IMR-90 (cell line): ENCODE measurements around the gene VASH1. TPM values are rescaled to one million over a fixed set of nuclear protein-coding genes. Genes with fewer than 3 reads are reported as not detected.

Experiments
- ATAC-seq: fragments of 200-7000 bp; cut with Tn5 transposase; 2 replicates; pipeline ENCODE4 v1.9.1; 2020; ENCODE audit warnings: low read depth, mild to moderate bottlenecking, moderate library complexity
- BruUV-seq: library from RNA; stranded (reverse); fragments of 400-500 nt; replicated peaks from 2 replicates; lab custom pipeline; 2021; lab: Mats Ljungman, UMichigan
- CTCF ChIA-PET: fragments of 300-600 bp; formaldehyde crosslinking; extraction: SDS; loops from one replicate; lab custom pipeline; 2021; ENCODE audit warnings: antibody characterized with exemption; lab: Yijun Ruan, JAX
- POLR2A ChIA-PET: fragments of 300-600 bp; sonication (Branson Sonifier 250); formaldehyde crosslinking; loops from one replicate; lab custom pipeline; 2022; ENCODE audit warnings: antibody characterized with exemption; ENCODE audit not compliant: unreplicated experiment; lab: Charles Lee
- DNase-seq: peaks from one replicate; pipeline ENCODE4 v3.0.0; 2013
- H2AFZ ChIP-seq: replicated peaks from 2 replicates; pipeline ENCODE3; 2013; ENCODE audit warnings: low read length, mild to moderate bottlenecking; ENCODE audit not compliant: poor library complexity
- H2AK5ac ChIP-seq: 2 replicates; pipeline ENCODE4 v1.6.1; 2013; ENCODE audit warnings: low read depth, low read length, inconsistent platforms
- H2AK9ac ChIP-seq: replicated peaks from 2 replicates; pipeline ENCODE3; 2013; ENCODE audit warnings: mild to moderate bottlenecking, low read depth, low read length, moderate library complexity; ENCODE audit not compliant: poor library complexity
- H2BK120ac ChIP-seq: 2 replicates; pipeline ENCODE4 v1.6.1; 2013; ENCODE audit warnings: low read depth, low read length, inconsistent platforms
- H2BK15ac ChIP-seq: 3 replicates; pipeline ENCODE4 v1.6.1; 2013; ENCODE audit warnings: low read depth, low read length, inconsistent platforms
- H2BK20ac ChIP-seq: 2 replicates; pipeline ENCODE4 v1.6.1; 2013; ENCODE audit warnings: low read depth, mild to moderate bottlenecking, inconsistent platforms, low read length, moderate library complexity
- H2BK5ac ChIP-seq: 2 replicates; pipeline ENCODE4 v1.6.1; 2013; ENCODE audit warnings: mild to moderate bottlenecking, low read depth, low read length, inconsistent platforms; ENCODE audit not compliant: poor library complexity, severe bottlenecking
- H3K14ac ChIP-seq: replicated peaks from 2 replicates; pipeline ENCODE4 v1.6.1; 2013; ENCODE audit warnings: low read depth, low read length, inconsistent platforms
- H3K18ac ChIP-seq: 2 replicates; pipeline ENCODE4 v1.6.1; 2013; ENCODE audit warnings: low read depth, low read length, control low read depth
- H3K23ac ChIP-seq: 2 replicates; pipeline ENCODE4 v1.6.1; 2013; ENCODE audit warnings: low read depth, low read length, inconsistent platforms
- H3K27ac ChIP-seq: 2 replicates; pipeline ENCODE4 v1.5.1; 2013; ENCODE audit warnings: mild to moderate bottlenecking, control low read depth, low read length; ENCODE audit not compliant: insufficient read depth
- H3K27me3 ChIP-seq: 2 replicates; pipeline ENCODE4 v1.6.1; 2013; ENCODE audit warnings: low read length; ENCODE audit not compliant: control insufficient read depth, insufficient read depth
- H3K36me3 ChIP-seq: 2 replicates; pipeline ENCODE4 v1.6.1; 2013; ENCODE audit warnings: low read length, mixed read lengths; ENCODE audit not compliant: control insufficient read depth, insufficient read depth
- H3K4ac ChIP-seq: 2 replicates; pipeline ENCODE4 v1.6.1; 2013; ENCODE audit warnings: low read depth, low read length, inconsistent platforms
- H3K4me1 ChIP-seq: 2 replicates; pipeline ENCODE4 v1.6.1; 2013; ENCODE audit warnings: low read length, mixed read lengths; ENCODE audit not compliant: control insufficient read depth, insufficient read depth
- H3K4me2 ChIP-seq: 2 replicates; pipeline ENCODE4 v1.6.1; 2013; ENCODE audit warnings: low read depth, mild to moderate bottlenecking, control low read depth, low read length, moderate library complexity
- H3K4me3 ChIP-seq: 2 replicates; pipeline ENCODE4 v1.5.1; 2013; ENCODE audit warnings: low read depth, mild to moderate bottlenecking, control low read depth, low read length, moderate library complexity; ENCODE audit not compliant: insufficient read depth
- H3K56ac ChIP-seq: 2 replicates; pipeline ENCODE4 v1.6.1; 2013; ENCODE audit warnings: low read length, inconsistent platforms; ENCODE audit not compliant: insufficient read depth; ENCODE audit errors: extremely low read depth
- H3K79me1 ChIP-seq, 2 experiments: 2 replicates each; pipeline ENCODE4 v1.6.1; 2013; ENCODE audit warnings: low read length in 2 of 2, inconsistent platforms in 1 of 2, low read depth in 1 of 2
- H3K9ac ChIP-seq: 2 replicates; pipeline ENCODE4 v1.6.1; 2013; ENCODE audit warnings: low read depth, low read length, control low read depth
- H3K9me1 ChIP-seq: 2 replicates; pipeline ENCODE4 v1.6.1; 2013; ENCODE audit warnings: low read length, inconsistent platforms; ENCODE audit not compliant: insufficient read depth
- H3K9me3 ChIP-seq: 2 replicates; pipeline ENCODE4 v1.6.1; 2013; ENCODE audit warnings: low read length; ENCODE audit not compliant: control insufficient read depth, insufficient read depth
- H4K20me1 ChIP-seq: 2 replicates; pipeline ENCODE4 v1.6.1; 2013; ENCODE audit warnings: low read length, inconsistent platforms; ENCODE audit not compliant: insufficient read depth
- H4K5ac ChIP-seq: 2 replicates; pipeline ENCODE4 v1.6.1; 2013; ENCODE audit warnings: mild to moderate bottlenecking, low read depth, low read length, control low read depth
- H4K8ac ChIP-seq, 2 experiments: 2 replicates each; pipeline ENCODE4 v1.6.1; 2013; ENCODE audit warnings: low read depth in 2 of 2, low read length in 2 of 2, control low read depth in 1 of 2, inconsistent platforms in 1 of 2
- H4K91ac ChIP-seq: 2 replicates; pipeline ENCODE4 v1.6.1; 2013; ENCODE audit warnings: low read depth, low read length, inconsistent platforms; ENCODE audit not compliant: insufficient read depth
- ELK1 ChIP-seq: fragments of 150-350 bp; IDR thresholded peaks from 2 replicates; pipeline ENCODE4 v1.6.1; 2016; ENCODE audit warnings: low read depth, mild to moderate bottlenecking, low read length, moderate library complexity, borderline replicate concordance
- FOS ChIP-seq: fragments of 150-350 bp; IDR thresholded peaks from 2 replicates; pipeline ENCODE4 v1.6.1; 2016; ENCODE audit warnings: low read depth, low read length
- MAFK ChIP-seq: IDR thresholded peaks from 2 replicates; pipeline ENCODE4 v1.6.1; 2012; ENCODE audit warnings: low read depth, low read length, improper control_type of control experiment
- USF2 ChIP-seq: fragments of 150-350 bp; IDR thresholded peaks from 2 replicates; pipeline ENCODE4 v1.6.1; 2017; ENCODE audit warnings: mild to moderate bottlenecking, antibody characterized with exemption, low read length, low read depth
- WGBS, 2 experiments: methylation state at CpG; one replicate each; pipeline versions ENCODE4 v1.1.5 to v1.1.7; 2013; ENCODE audit warnings: missing lambda C conversion rate in 2 of 2; ENCODE audit not compliant: insufficient read length in 1 of 2; ENCODE audit errors: extremely low coverage in 2 of 2; 5-methylcytosine and 5-hydroxymethylcytosine counted together
- dilution Hi-C: fragments of 300-500 bp; cut with HindIII; formaldehyde crosslinking; loops from one replicate; pipeline ENCODE4 v1.14.3; 2018; ENCODE audit warnings: low sequenced_read_pairs; ENCODE audit not compliant: unreplicated experiment
- in situ Hi-C: fragments of 300-500 bp; cut with MboI; formaldehyde crosslinking; loops from 3 replicates; pipeline ENCODE4 v1.14.3; 2019; ENCODE audit warnings: low sequenced_read_pairs, inconsistent platforms, mixed read lengths
- intact Hi-C: fragments of 100-400 bp; cut with micrococcal nuclease; formaldehyde crosslinking; loops from 2 replicates; pipeline ENCODE4 v1.10.0; 2022
- polyA plus RNA-seq, 3 experiments: library from polyadenylated mRNA; depleted of rRNA; stranded (reverse); fragments of >200 nt; gene quantifications; 2 replicates each; pipeline ENCODE4 v1.2.3, GENCODE V29; 2012; ENCODE audit warnings: low replicate concordance in 1 of 3
- total RNA-seq: library from RNA; depleted of rRNA; stranded (reverse); fragments of >200 nt; gene quantifications from 2 replicates; pipeline ENCODE4 v1.2.3, GENCODE V29; 2012

Gene VASH1
- total and polyA plus RNA-seq, 2 of the 4 experiments (the other 2 are of a cell fraction): 2.0 to 9.5 TPM

DNA sequence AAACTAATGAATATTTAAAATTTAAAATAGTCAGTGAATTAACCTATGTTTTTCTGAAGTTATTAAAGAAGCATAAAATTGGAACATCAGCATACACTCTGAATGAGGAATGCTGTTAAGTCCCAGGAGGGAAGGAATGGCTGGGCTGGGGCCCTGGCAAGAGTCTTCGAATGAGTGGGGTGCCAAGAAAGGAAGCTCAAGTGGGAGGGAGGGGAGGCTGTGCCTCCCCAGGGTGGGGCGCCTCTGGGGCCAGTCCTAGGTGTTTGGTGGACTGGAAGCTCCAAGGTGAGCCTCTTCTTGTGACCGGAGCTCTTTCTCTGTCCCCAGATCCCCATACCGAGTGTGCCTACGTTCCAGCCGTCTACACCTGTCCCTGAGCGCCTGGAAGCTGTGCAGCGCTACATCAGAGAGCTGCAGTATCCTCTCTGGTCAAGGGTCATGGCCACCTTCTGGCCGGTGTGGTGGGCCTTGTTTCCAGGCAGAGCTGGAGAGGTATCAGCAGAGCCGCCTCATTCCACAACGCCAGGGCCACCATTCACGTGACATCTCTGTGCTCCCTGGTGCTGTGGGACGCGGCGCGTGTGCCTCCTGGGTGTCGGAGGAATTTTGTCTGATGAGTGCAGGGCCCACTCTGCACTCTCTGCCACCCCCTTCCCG, 8.5 kb downstream of the VASH1 start:
- no peak overlapping the region for H2BK5ac ChIP-seq
- H2BK20ac ChIP-seq: no peak overlapping the region
- H3K9ac ChIP-seq: no peak overlapping the region
- BruUV-seq: no TSS peak
- H4K20me1 ChIP-seq: no peaks in the 10 kb centered on the region
- peaks cover 4% of the 10 kb centered on the region; the same call in 1 of the 2 replicates for H3K36me3 ChIP-seq
- no peaks in the 10 kb centered on the region for H3K9me3 ChIP-seq
- H3K18ac ChIP-seq: no peak overlapping the region
- H3K27ac ChIP-seq: no peak overlapping the region
- H3K4ac ChIP-seq: no peak overlapping the region
- no peak overlapping the region for H4K8ac ChIP-seq
- H3K4me2 ChIP-seq: no peak overlapping the region
- H3K27me3 ChIP-seq: no peaks in the 10 kb centered on the region
- WGBS, 2 experiments: 97% methylated on average over 7 of the region's 18 CpGs; no CpG with 5 or more reads in 1 of the 2 experiments
- H2AK9ac ChIP-seq: no peak overlapping the region
- no peak overlapping the region for H2AFZ ChIP-seq
- dilution Hi-C loops (no loop called here), in situ Hi-C loops (no loop called here), intact Hi-C loops (no loop called here)
- TF ChIP-seq MAFK: no peak
- no peak for TF ChIP-seq ELK1
- no peak for TF ChIP-seq USF2
- TF ChIP-seq FOS: no peak
- no peak overlapping the region for H3K56ac ChIP-seq
- no peaks in the 10 kb centered on the region for H3K79me1 ChIP-seq
- no peak overlapping the region for H4K5ac ChIP-seq
- H2BK15ac ChIP-seq: no peak overlapping the region
- DNase-seq (no peak), ATAC-seq (no peak)
- no peak overlapping the region for H4K91ac ChIP-seq
- H3K4me1 ChIP-seq: peaks cover 14% of the 10 kb centered on the region
- no peak overlapping the region for H2BK120ac ChIP-seq
- H3K9me1 ChIP-seq: peaks cover 8% of the 10 kb centered on the region; the same call in 1 of the 2 replicates
- POLR2A ChIA-PET: interaction anchor here (0.6 kb wide), 1 partner anchor 256 kb away, joined by 3 read pairs; no protein-coding TSS in a partner anchor
- H3K4me3 ChIP-seq: no peak overlapping the region
- H3K23ac ChIP-seq: no peak overlapping the region
- no peak overlapping the region for H3K14ac ChIP-seq
- H2AK5ac ChIP-seq: no peak overlapping the region
- CTCF ChIA-PET: interaction anchor here (1.2 kb wide), 1 partner anchor 15 kb away, joined by 4 read pairs; no protein-coding TSS in a partner anchor
